GM15510 (cell line): ENCODE measurements around the gene C4orf36.

Experiments
- POLR2A ChIP-seq: IDR thresholded peaks from 3 replicates; pipeline ENCODE4 v1.6.1; 2011; ENCODE audit warnings: borderline replicate concordance; ENCODE audit not compliant: insufficient read length; ENCODE audit errors: extremely low read depth

The C4orf36 gene

GRCh38 chr4:86891762-86892635 is at the start of gene C4orf36:
C4orf36 (minus strand) TSS chr4:86892422; CDS start chr4:86891520, 902 bp downstream.
- no peak for TF ChIP-seq POLR2A

- no peak for TF ChIP-seq POLR2A
Observed at GRCh38 chr4:86940920-86941460, 48.8 kb upstream of the C4orf36 start.

GRCh38 chr4:86939729-86940575 is 47.7 kb upstream of the C4orf36 start:
- no peak for TF ChIP-seq POLR2A

- no peak for TF ChIP-seq POLR2A
Observed at GRCh38 chr4:86938771-86939520, 46.7 kb upstream of the C4orf36 start.

GRCh38 chr4:86935853-86936733 is 43.9 kb upstream of the C4orf36 start:
- peak; percentile 29 for TF ChIP-seq POLR2A

- TF ChIP-seq POLR2A = no peak
Observed at GRCh38 chr4:86935566-86935852, 43.3 kb upstream of the C4orf36 start.

GRCh38 chr4:86934771-86935565 is 42.7 kb upstream of the C4orf36 start, which contains the start of gene AFF1:
AFF1 (plus strand) TSS chr4:86935011; CDS start chr4:86948534, 13,523 bp downstream.
- TF ChIP-seq POLR2A = peak; percentile 95

- no peak for TF ChIP-seq POLR2A
Observed at GRCh38 chr4:86934147-86934770, 42.0 kb upstream of the C4orf36 start.

GRCh38 chr4:86928400-86929255 is 36.4 kb upstream of the C4orf36 start:
- no peak for TF ChIP-seq POLR2A

GRCh38 chr4:86927843-86928395 is 35.7 kb upstream of the C4orf36 start:
- TF ChIP-seq POLR2A = no peak

GRCh38 chr4:86926435-86927086 is 34.3 kb upstream of the C4orf36 start:
- no peak for TF ChIP-seq POLR2A

GRCh38 chr4:86924811-86925210 is 32.6 kb upstream of the C4orf36 start:
- no peak for TF ChIP-seq POLR2A
